ENCODE results near the gene SLC12A8.

Gene SLC12A8

DNA sequence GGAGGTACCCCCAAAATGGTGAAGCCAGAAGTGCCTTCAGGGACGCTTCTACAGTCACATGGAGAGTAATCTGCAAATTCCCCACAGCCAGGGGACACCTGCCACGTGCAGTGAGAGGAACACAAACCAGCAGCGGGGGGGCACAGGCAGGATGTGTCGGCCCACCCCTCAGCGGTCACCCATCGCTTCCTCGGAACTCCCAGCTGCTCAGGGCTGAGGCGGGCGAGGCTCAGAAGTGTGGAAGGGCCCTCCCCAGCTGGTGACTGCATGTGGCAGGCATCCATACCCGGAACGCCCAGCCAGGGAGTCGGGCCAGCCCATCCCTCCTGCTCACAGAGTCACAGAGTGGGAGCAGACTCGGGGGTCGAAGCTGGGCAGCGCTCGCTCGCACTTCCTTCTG, 63.7 kb downstream of the SLC12A8 start:
- no peak overlapping the region for H3K27ac ChIP-seq
- TF ChIP-seq, protein P1, sequence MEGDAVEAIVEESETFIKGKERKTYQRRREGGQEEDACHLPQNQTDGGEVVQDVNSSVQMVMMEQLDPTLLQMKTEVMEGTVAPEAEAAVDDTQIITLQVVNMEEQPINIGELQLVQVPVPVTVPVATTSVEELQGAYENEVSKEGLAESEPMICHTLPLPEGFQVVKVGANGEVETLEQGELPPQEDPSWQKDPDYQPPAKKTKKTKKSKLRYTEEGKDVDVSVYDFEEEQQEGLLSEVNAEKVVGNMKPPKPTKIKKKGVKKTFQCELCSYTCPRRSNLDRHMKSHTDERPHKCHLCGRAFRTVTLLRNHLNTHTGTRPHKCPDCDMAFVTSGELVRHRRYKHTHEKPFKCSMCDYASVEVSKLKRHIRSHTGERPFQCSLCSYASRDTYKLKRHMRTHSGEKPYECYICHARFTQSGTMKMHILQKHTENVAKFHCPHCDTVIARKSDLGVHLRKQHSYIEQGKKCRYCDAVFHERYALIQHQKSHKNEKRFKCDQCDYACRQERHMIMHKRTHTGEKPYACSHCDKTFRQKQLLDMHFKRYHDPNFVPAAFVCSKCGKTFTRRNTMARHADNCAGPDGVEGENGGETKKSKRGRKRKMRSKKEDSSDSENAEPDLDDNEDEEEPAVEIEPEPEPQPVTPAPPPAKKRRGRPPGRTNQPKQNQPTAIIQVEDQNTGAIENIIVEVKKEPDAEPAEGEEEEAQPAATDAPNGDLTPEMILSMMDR (conservative IDR thresholded peaks at IDR 0.05): no peak
- TF ChIP-seq ZFX (IDR thresholded peaks at IDR 0.05): no peak

DNA sequence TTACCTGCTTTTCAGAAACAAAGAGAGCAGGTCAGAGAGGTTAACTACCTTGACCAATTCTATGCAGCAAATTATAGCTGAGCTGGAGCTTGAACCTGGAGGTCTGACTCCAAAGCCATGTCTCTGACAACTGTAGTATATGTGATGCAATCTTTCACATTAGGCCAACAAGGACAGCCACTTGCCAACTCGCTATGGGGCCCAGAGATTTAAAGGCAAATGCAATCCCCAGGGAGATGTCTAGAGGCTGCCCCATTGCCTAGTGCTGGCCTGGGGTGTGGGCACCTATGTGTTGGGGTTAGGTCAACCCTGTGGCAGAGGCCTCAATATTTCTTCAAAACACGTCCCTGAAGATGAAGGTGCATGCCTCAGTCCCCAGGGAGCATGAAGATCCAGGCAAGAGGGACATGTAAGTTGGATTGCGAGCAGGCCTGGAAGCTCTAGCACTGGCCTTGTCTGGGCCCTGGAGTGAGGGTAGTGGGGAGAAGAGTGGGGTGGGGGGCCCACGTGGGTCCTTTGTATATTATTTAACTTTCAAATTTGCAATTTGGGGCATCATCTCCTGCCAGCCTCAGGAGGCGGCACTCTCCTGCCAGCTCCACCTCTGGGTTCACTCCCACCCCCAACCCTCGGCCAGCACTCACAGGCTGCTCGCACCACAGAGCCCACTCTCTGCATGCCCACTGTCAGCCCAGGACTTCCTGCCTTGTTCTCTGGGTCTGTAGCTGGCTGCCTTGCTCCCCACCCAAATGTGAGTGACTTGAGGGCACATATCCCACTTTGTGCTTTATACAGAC, 64.3 kb downstream of the SLC12A8 start:
- no peak overlapping the region for H3K27ac ChIP-seq
- TF ChIP-seq, protein P1 (conservative IDR thresholded peaks at IDR 0.05): no peak
- TF ChIP-seq ZFX (IDR thresholded peaks at IDR 0.05): no peak

DNA sequence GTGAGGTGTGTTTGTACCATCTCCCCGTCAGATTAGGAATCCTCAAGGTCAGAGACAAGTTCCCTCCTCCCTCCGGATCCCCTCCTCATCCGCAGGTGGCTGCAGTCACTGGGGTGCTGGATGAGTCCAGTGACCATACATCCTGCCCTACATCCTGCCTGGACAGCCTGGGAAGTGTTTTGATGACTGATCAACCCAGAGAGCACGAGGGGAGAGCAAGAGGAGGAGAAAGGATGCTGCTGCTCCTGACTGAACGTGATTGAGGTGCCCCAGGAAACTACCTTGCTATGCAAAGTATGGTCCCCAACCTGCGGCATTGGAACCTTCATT, 65.1 kb downstream of the SLC12A8 start:
- H3K27ac ChIP-seq: no peak overlapping the region
- TF ChIP-seq, protein P1 (conservative IDR thresholded peaks at IDR 0.05): no peak
- no peak for TF ChIP-seq ZFX (IDR thresholded peaks at IDR 0.05)

DNA sequence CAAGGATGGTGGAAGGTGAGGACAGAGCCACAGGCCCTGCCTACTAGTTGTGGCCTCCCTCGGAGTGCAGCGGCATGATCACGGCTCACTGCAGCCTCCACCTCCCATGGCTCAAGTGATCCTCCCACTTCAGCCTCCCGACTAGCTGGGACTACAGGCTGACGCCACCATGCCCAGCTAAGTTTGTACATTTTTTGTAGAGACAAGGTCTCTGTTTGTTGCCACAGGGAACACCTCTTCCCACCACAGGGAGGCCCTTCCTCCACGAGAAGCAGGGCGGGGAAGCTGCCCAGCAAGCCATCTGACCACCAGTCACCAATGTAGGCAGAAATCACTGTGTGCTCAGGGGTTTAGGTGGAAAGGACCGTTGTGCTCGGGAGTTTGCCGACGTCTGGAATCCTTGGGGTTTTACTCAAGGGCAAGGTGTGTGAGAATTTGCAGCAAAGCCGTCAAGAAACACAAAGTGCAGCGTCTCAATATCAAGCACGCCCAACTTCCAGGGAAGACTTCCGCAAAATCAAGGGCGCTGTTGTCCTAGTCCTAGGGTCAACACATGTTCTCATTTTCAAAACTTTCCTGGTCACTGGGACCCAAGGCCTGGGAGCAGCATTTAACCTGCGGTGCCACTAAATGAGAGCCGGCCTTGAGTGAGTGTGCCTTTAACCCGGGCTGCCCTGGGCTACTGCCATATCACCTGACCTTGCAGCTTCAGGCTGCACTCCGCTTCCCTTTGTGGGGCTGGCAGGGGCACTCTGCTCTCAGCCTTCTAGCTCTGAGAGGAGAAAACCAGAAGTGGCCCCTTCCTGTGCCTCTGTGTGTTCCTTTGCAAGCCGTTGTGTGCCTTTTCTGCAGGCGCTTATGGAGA, 65.7 kb downstream of the SLC12A8 start:
- no peak for TF ChIP-seq ZFX (IDR thresholded peaks at IDR 0.05)
- TF ChIP-seq, protein P1 (conservative IDR thresholded peaks at IDR 0.05): no peak

DNA sequence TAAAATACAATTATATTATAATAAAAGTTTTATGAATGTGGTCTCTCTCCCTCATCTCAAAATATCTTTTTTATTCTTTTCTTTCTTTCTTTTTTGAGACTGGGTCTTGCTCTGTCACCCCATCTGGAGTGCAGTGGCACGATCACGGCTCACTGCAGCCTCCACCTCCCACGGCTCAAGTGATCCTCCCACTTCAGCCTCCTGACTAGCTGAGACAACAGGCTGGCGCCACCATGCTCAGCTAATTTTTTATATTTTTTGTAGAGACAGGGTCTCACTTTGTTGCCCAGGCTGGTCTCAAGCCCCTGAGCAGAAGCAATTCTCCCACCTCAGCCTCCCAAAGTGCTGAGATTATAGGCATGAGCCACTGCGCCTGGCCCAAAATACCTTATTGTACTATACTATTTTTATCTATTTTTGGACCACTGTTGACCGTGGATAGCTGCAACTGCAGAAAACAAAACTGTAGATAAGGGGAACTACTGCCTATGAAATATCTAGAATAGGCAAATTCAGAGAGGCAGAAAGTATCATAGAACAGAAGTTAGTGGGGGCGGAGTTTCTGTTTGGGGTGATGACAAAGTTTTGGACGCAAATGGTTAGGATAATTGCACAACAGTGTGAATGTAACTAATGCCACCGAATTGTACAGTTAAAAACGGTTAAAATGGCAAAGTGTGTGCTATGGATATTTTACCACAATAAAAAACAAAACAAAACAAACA, 66.6 kb downstream of the SLC12A8 start:
- H3K27ac ChIP-seq: no peak overlapping the region
- TF ChIP-seq, protein P1 (conservative IDR thresholded peaks at IDR 0.05): no peak
- no peak for TF ChIP-seq ZFX (IDR thresholded peaks at IDR 0.05)

More for the DNA sequence above, 65.7 kb downstream of the SLC12A8 start:
- H3K27ac ChIP-seq: no peak overlapping the region

DNA sequence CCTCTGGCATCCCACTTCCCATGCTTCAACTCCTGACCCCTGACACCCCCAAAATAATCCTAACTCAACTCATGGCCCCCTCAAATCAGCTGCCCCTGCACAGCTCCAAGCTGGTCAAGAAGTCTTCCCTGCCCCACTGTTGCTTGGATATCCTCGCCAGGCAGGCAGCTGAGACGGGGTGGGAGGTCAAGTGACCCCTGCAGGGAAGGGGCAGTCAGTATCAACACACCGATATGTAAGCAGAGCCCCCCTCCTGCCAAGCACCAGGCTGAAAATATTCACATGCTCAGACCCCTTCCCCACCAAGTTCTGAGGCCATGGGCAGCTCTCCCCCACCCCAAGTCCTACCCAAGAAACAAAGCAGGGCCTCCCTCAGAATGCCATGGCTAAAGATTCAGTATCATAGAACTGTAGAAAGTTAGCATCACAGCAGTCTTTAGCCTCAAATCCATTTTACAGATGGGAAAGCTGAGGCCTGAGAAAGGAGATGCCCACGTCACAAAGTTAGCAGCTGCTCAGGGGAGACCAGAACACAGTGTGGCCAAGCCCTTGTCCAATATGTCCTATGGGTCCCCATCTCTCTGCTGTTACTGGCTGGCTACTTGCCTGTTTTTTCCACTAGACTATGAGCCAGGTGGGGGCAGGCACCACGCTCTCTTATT, 67.8 kb downstream of the SLC12A8 start:
- TF ChIP-seq ZFX (IDR thresholded peaks at IDR 0.05): no peak
- TF ChIP-seq, protein P1 (conservative IDR thresholded peaks at IDR 0.05): no peak
- no peak overlapping the region for H3K27ac ChIP-seq

Data from C4-2B (cell line).